Fibroblast of gingiva (primary cell): ENCODE data around the gene TAAR6.
"Not testable (repeated sequence)": the region's sequence is repeated elsewhere in the genome, so short reads cannot be mapped to it uniquely, and the experiment has no call there.

Experiments
- DNase-seq: peaks from one replicate; pipeline ENCODE4 v3.0.0-alpha.2; 2011; ENCODE audit warnings: low read depth

Gene TAAR6

GRCh38 chr6:132590362-132590761, 20.2 kb downstream of the TAAR6 start:
- no peak for DNase-seq

- DNase-seq: no peak
Measured at GRCh38 chr6:132592855-132593254, 22.7 kb downstream of the TAAR6 start.

- no peak for DNase-seq
Measured at GRCh38 chr6:132596201-132596600, 26.1 kb downstream of the TAAR6 start.

GRCh38 chr6:132598473-132598872, 28.4 kb downstream of the TAAR6 start:
- DNase-seq: no peak

GRCh38 chr6:132600900-132601299, 30.8 kb downstream of the TAAR6 start:
- not testable (repeated sequence) for DNase-seq

- no peak for DNase-seq
Measured at GRCh38 chr6:132604635-132605152, 34.6 kb downstream of the TAAR6 start.

- DNase-seq: no peak
Measured at GRCh38 chr6:132607544-132608233, 37.6 kb downstream of the TAAR6 start.

- no peak for DNase-seq
Measured at GRCh38 chr6:132611616-132612015, 41.5 kb downstream of the TAAR6 start.

- no peak for DNase-seq
Measured at GRCh38 chr6:132612449-132613108, 42.5 kb downstream of the TAAR6 start.

- no peak for DNase-seq
Measured at GRCh38 chr6:132614554-132614953, 44.4 kb downstream of the TAAR6 start.

GRCh38 chr6:132616677-132617076, 46.6 kb downstream of the TAAR6 start:
- no peak for DNase-seq
